Suprapubic skin (tissue), 4 donors: Measurements from ENCODE around the gene MARCO. TPM values are rescaled to one million over a fixed set of nuclear protein-coding genes. Genes with fewer than 3 reads are reported as not detected.
A peak's percentile ranks its signal among the peaks of the same experiment; 100 is the strongest.

ENCODE experiments used
- DNase-seq, 2 donors: peaks; one replicate each; pipeline ENCODE4 v3.0.0-alpha.2; 2019; ENCODE audit warnings: low spot score in 2 of 2
- H3K27ac ChIP-seq: fragments of 200-600 bp; sonication (generic); one replicate; pipeline ENCODE4 v1.5.1; 2019
- H3K27me3 ChIP-seq: fragments of 200-600 bp; sonication (generic); one replicate; pipeline ENCODE4 v1.5.1; 2019
- H3K36me3 ChIP-seq: fragments of 200-600 bp; sonication (generic); one replicate; pipeline ENCODE4 v1.5.1; 2019
- H3K4me1 ChIP-seq: fragments of 200-600 bp; sonication (generic); one replicate; pipeline ENCODE4 v1.5.1; 2019
- H3K4me3 ChIP-seq: fragments of 200-600 bp; sonication (generic); one replicate; pipeline ENCODE4 v1.5.1; 2019; ENCODE audit warnings: mild to moderate bottlenecking
- H3K9me3 ChIP-seq: fragments of 200-600 bp; sonication (generic); one replicate; pipeline ENCODE4 v1.5.1; 2019
- CTCF ChIP-seq, 2 donors: fragments of 200-600 bp in 1 of 2; fragments of 450-650 bp in 1 of 2; sonication (generic) in 1 of 2; IDR thresholded peaks; one replicate each; pipeline ENCODE4 v1.5.1; 2016 to 2019; ENCODE audit warnings: antibody characterized with exemption in 2 of 2, mild to moderate bottlenecking in 1 of 2, moderate library complexity in 1 of 2
- EP300 ChIP-seq: sonication (generic); formaldehyde crosslinking; IDR thresholded peaks from one replicate; pipeline ENCODE4 v1.6.1; 2017; ENCODE audit warnings: antibody characterized with exemption
- POLR2A ChIP-seq, 2 donors: fragments of 450-650 bp; IDR thresholded peaks; one replicate each; pipeline ENCODE4 v1.6.1; 2017; ENCODE audit warnings: antibody characterized with exemption in 2 of 2, mild to moderate bottlenecking in 2 of 2, moderate library complexity in 2 of 2
- POLR2AphosphoS5 ChIP-seq, 3 donors: sonication (generic); formaldehyde crosslinking; IDR thresholded peaks; one replicate each; pipeline ENCODE4 v1.6.1; 2017; ENCODE audit warnings: antibody characterized with exemption in 3 of 3
- WGBS: methylation state at CpG from one replicate; pipeline ENCODE4 v1.1.5; 2018; 5-methylcytosine and 5-hydroxymethylcytosine counted together
- total RNA-seq, 4 donors: library from RNA; depleted of rRNA; stranded (reverse); fragments of >200 nt; gene quantifications; one replicate each; pipeline ENCODE4 v1.1.0, GENCODE V29; 2016

The MARCO gene
- total RNA-seq, 4 donors from 2014 or later: 0.68 to 9.1 (median 1.3) TPM

GRCh38 chr2:119004602-119005001, 62.6 kb downstream of the MARCO start:
- Histone ChIP-seq H3K4me1 (no peaks in the 10 kb centered on the region), H3K9me3 (no peaks in the 10 kb centered on the region), H3K36me3 (no peaks in the 10 kb centered on the region), H3K4me3 (no peak overlapping the region), H3K27ac (no peak overlapping the region), H3K27me3 (peaks cover 6% of the 10 kb centered on the region)
- peak in 1 of 2 donors; percentile 38 for DNase-seq
- WGBS: 64% methylated on average over 3 of the region's 3 CpGs
- TF ChIP-seq EP300 (no peak), POLR2A (IDR thresholded peaks at IDR 0.05) (no peak), CTCF (IDR thresholded peaks at IDR 0.05) (no peak), POLR2AphosphoS5 (IDR thresholded peaks at IDR 0.05) (no peak)

GRCh38 chr2:119005051-119005450, 63.1 kb downstream of the MARCO start:
- Histone ChIP-seq H3K9me3 (no peaks in the 10 kb centered on the region), H3K4me1 (no peaks in the 10 kb centered on the region), H3K27ac (no peak overlapping the region), H3K36me3 (no peaks in the 10 kb centered on the region), H3K27me3 (peaks cover 9% of the 10 kb centered on the region), H3K4me3 (no peak overlapping the region)
- TF ChIP-seq EP300 (no peak), POLR2A (IDR thresholded peaks at IDR 0.05) (no peak), POLR2AphosphoS5 (IDR thresholded peaks at IDR 0.05) (no peak), CTCF (IDR thresholded peaks at IDR 0.05) (no peak)
- DNase-seq: peak in 1 of 2 donors; percentile 40
- 88% methylated on average over 5 of the region's 5 CpGs for WGBS

- no peak overlapping the region for H3K4me3 ChIP-seq
- peak in 1 of 2 donors; percentile 62 for DNase-seq
- no peaks in the 10 kb centered on the region for H3K36me3 ChIP-seq
- H3K27me3 ChIP-seq: peaks cover 14% of the 10 kb centered on the region
- 85% methylated on average over 5 of the region's 6 CpGs for WGBS
- no peak overlapping the region for H3K27ac ChIP-seq
- H3K9me3 ChIP-seq: no peaks in the 10 kb centered on the region
- H3K4me1 ChIP-seq: no peaks in the 10 kb centered on the region
- TF ChIP-seq POLR2AphosphoS5 (IDR thresholded peaks at IDR 0.05) (no peak), POLR2A (IDR thresholded peaks at IDR 0.05) (no peak), CTCF (IDR thresholded peaks at IDR 0.05) (no peak), EP300 (no peak)
Measured at GRCh38 chr2:119005555-119005954, 63.6 kb downstream of the MARCO start.

GRCh38 chr2:119006441-119006840, 64.4 kb downstream of the MARCO start:
- H3K9me3 ChIP-seq: no peaks in the 10 kb centered on the region
- WGBS: 76% methylated on average over 7 of the region's 7 CpGs
- H3K36me3 ChIP-seq: no peaks in the 10 kb centered on the region
- TF ChIP-seq EP300 (no peak), POLR2AphosphoS5 (IDR thresholded peaks at IDR 0.05) (no peak), CTCF (IDR thresholded peaks at IDR 0.05) (no peak), POLR2A (IDR thresholded peaks at IDR 0.05) (no peak)
- H3K27me3 ChIP-seq: peaks cover 23% of the 10 kb centered on the region
- H3K27ac ChIP-seq: no peak overlapping the region
- no peak overlapping the region for H3K4me3 ChIP-seq
- DNase-seq: peak in 1 of 2 donors; percentile 61
- no peaks in the 10 kb centered on the region for H3K4me1 ChIP-seq

GRCh38 chr2:119008108-119008507, 66.1 kb downstream of the MARCO start:
- TF ChIP-seq POLR2AphosphoS5 (IDR thresholded peaks at IDR 0.05): no peak
- TF ChIP-seq CTCF (IDR thresholded peaks at IDR 0.05): no peak
- no peak for TF ChIP-seq EP300
- TF ChIP-seq POLR2A (IDR thresholded peaks at IDR 0.05): no peak
- DNase-seq: peak in 1 of 2 donors; percentile 7
- Histone ChIP-seq H3K4me1 (no peaks in the 10 kb centered on the region), H3K27me3 (peaks cover 27% of the 10 kb centered on the region), H3K27ac (no peak overlapping the region), H3K9me3 (no peaks in the 10 kb centered on the region), H3K36me3 (no peaks in the 10 kb centered on the region), H3K4me3 (no peak overlapping the region)
- 67% methylated on average over 2 of the region's 2 CpGs for WGBS
